ENCODE results near the gene KLHL21.

- TF ChIP-seq CTCF (IDR thresholded peaks at IDR 0.05), result no peak
- no peak for TF ChIP-seq EP300 (IDR thresholded peaks at IDR 0.05)
Observed at GRCh38 chr1:6630027-6630426, 27.4 kb upstream of the KLHL21 start.
